B cell (primary cell): Measurements from ENCODE around the gene GPR87.

Experiments used
- EZH2 ChIP-seq: IDR thresholded peaks from 2 replicates; pipeline ENCODE4 v1.6.1; 2012; ENCODE audit warnings: borderline replicate concordance, low read depth, mild to moderate bottlenecking, moderate library complexity, low read length; ENCODE audit not compliant: insufficient read depth, poor library complexity, severe bottlenecking
- TF ChIP-seq, protein P1 (sequence below): fragments of 200-600 bp; IDR thresholded peaks from one replicate; pipeline ENCODE4 v1.8.0; 2022; ENCODE audit warnings: antibody characterized with exemption, mild to moderate bottlenecking

DNA sequence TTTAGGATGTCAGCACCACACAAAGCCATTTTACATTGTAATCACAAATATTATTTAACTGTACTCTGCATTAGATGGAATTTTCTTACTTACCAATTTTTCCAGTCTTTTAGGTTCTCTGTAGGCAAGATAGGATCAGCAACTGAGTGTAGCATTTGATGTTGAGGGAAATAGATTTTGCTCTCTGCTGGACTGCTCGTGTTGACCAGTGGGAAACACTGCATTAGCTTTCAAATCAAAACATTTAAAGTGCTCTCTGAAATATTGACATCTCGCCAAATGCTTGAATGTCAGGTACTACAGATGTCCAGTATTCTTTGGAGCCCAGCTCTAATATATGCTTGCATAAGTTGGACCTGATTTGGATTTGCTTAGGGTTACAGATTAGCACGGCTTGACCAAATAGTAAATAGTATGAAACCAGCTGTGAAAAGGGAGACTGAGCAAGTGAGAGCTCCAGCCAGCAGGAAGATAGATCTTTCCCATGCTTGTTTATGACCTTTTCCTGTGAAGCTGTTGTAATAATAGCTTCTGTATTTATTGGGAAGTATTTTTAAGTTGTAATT, 67.8 kb downstream of the GPR87 start:
- TF ChIP-seq, protein P1, sequence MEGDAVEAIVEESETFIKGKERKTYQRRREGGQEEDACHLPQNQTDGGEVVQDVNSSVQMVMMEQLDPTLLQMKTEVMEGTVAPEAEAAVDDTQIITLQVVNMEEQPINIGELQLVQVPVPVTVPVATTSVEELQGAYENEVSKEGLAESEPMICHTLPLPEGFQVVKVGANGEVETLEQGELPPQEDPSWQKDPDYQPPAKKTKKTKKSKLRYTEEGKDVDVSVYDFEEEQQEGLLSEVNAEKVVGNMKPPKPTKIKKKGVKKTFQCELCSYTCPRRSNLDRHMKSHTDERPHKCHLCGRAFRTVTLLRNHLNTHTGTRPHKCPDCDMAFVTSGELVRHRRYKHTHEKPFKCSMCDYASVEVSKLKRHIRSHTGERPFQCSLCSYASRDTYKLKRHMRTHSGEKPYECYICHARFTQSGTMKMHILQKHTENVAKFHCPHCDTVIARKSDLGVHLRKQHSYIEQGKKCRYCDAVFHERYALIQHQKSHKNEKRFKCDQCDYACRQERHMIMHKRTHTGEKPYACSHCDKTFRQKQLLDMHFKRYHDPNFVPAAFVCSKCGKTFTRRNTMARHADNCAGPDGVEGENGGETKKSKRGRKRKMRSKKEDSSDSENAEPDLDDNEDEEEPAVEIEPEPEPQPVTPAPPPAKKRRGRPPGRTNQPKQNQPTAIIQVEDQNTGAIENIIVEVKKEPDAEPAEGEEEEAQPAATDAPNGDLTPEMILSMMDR = no peak
- TF ChIP-seq EZH2 = no peak
